ENCODE measurements around the gene ZDHHC11.

GRCh38 chr5:859391-859790 is 8.6 kb upstream of the ZDHHC11 start:
- TF ChIP-seq CTCF (IDR thresholded peaks at IDR 0.05) (no peak), EP300 (IDR thresholded peaks at IDR 0.05) (no peak)
